ENCODE results near the gene SLC2A14. TPM values are rescaled to one million over a fixed set of nuclear protein-coding genes. Genes with fewer than 3 reads are reported as not detected.
"Not testable (repeated sequence)": the region's sequence is repeated elsewhere in the genome, so short reads cannot be mapped to it uniquely, and the experiment has no call there.

The SLC2A14 gene
- total RNA-seq, 1 donor: under 0.01 TPM

DNA sequence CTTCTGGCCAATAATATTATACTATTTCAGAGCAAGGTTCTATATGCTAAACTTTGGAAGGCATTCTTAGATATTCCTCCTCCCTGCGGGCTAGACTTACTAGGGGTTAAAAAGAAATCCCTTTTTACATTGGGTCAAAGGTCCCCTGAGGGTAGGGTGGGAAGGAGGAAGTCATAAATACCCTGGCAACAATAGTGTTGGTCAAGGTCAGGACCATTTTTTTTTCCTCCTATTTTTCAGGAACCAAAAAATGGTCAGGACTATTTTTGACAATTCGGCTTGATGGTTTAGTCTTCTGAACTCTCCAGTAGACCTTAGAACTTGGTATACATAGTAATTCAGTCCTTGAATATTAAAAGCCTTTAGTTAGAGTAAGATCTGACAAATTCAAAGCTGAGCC lies 88.0 kb downstream of the SLC2A14 start:
- Histone ChIP-seq H4K20me1 (ENCODE audit: insufficient read depth, low read length) (no peaks in the 10 kb centered on the region), H3K36me3 (ENCODE audit: insufficient read depth, low read length) (no peaks in the 10 kb centered on the region), H3K4me3 (ENCODE audit: insufficient read depth, low read length) (no peak overlapping the region), H3K9me3 (ENCODE audit: low read depth, low read length) (no peaks in the 10 kb centered on the region), H2AFZ (ENCODE audit: low read length) (no peak overlapping the region), H3K27me3 (ENCODE audit: insufficient read depth, low read length) (peaks cover 10% of the 10 kb centered on the region), H3K4me2 (ENCODE audit: insufficient read depth, low read length) (no peak overlapping the region), H3K79me2 (ENCODE audit: insufficient read depth, low read length) (no peaks in the 10 kb centered on the region), H3K27ac (ENCODE audit: low read depth, low read length) (no peak overlapping the region), H3K4me1 (ENCODE audit: insufficient read depth, low read length) (no peaks in the 10 kb centered on the region)
- no peak for DNase-seq (ENCODE audit: insufficient read length, low spot score, missing footprints)
- TF ChIP-seq, protein P1, sequence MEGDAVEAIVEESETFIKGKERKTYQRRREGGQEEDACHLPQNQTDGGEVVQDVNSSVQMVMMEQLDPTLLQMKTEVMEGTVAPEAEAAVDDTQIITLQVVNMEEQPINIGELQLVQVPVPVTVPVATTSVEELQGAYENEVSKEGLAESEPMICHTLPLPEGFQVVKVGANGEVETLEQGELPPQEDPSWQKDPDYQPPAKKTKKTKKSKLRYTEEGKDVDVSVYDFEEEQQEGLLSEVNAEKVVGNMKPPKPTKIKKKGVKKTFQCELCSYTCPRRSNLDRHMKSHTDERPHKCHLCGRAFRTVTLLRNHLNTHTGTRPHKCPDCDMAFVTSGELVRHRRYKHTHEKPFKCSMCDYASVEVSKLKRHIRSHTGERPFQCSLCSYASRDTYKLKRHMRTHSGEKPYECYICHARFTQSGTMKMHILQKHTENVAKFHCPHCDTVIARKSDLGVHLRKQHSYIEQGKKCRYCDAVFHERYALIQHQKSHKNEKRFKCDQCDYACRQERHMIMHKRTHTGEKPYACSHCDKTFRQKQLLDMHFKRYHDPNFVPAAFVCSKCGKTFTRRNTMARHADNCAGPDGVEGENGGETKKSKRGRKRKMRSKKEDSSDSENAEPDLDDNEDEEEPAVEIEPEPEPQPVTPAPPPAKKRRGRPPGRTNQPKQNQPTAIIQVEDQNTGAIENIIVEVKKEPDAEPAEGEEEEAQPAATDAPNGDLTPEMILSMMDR (IDR thresholded peaks at IDR 0.05; ENCODE audit: extremely low read depth, low read depth, low read length): no peak

DNA sequence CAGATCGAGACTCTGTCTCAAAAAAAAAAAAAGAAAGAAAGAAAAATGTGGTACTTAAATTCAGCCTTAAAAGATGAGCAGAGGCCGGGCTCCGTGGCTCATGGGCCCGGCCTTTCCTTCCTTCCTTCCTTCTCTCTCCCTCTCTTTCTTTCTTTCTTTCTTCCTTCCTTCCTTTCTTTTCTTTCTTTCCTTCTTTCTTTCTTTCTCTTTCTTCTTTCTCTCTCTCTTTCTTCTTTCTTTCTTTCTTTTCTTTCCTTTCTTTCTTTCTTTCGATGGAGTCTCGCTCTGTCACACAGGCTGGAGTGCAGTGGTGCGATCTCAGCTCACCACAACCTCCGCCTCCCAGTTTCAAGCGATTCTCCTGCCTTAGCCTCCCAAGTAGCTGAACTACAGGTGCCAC lies 89.3 kb downstream of the SLC2A14 start:
- H2AFZ ChIP-seq (ENCODE audit: low read length); H3K4me2 ChIP-seq (ENCODE audit: insufficient read depth, low read length); H3K79me2 ChIP-seq (ENCODE audit: insufficient read depth, low read length); H3K4me3 ChIP-seq (ENCODE audit: insufficient read depth, low read length); H4K20me1 ChIP-seq (ENCODE audit: insufficient read depth, low read length); DNase-seq (ENCODE audit: insufficient read length, low spot score, missing footprints); H3K36me3 ChIP-seq (ENCODE audit: insufficient read depth, low read length); H3K27ac ChIP-seq (ENCODE audit: low read depth, low read length); H3K27me3 ChIP-seq (ENCODE audit: insufficient read depth, low read length); H3K4me1 ChIP-seq (ENCODE audit: insufficient read depth, low read length); H3K9me3 ChIP-seq (ENCODE audit: low read depth, low read length): not testable (repeated sequence)

DNA sequence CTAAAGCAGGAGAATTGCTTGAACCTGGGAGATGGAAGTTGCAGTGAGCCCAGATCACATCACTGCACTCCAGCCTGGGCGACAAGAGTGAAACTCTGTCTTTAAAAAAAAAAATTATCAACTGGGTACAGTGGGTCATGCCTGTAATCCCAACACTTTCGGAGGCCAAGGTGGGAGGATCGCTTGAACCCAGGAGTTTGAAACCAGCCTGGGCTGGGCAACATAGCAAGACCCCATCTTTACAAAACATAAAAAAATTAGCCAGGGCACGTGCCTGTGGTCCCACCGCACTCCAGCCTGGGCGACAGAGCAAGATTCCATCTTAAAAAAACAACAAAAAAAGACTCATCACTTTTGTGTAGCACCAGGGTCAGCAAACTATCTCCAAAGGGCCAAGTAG lies 90.7 kb downstream of the SLC2A14 start:
- no peaks in the 10 kb centered on the region for H3K79me2 ChIP-seq (ENCODE audit: insufficient read depth, low read length)
- H3K27ac ChIP-seq (ENCODE audit: low read depth, low read length): no peak overlapping the region
- no peak overlapping the region for H2AFZ ChIP-seq (ENCODE audit: low read length)
- TF ChIP-seq, protein P1 (IDR thresholded peaks at IDR 0.05; ENCODE audit: extremely low read depth, low read depth, low read length): no peak
- no peaks in the 10 kb centered on the region for H4K20me1 ChIP-seq (ENCODE audit: insufficient read depth, low read length)
- H3K4me2 ChIP-seq (ENCODE audit: insufficient read depth, low read length): no peak overlapping the region
- H3K4me3 ChIP-seq (ENCODE audit: insufficient read depth, low read length): no peak overlapping the region
- H3K27me3 ChIP-seq (ENCODE audit: insufficient read depth, low read length): no peaks in the 10 kb centered on the region
- no peaks in the 10 kb centered on the region for H3K9me3 ChIP-seq (ENCODE audit: low read depth, low read length)
- no peaks in the 10 kb centered on the region for H3K4me1 ChIP-seq (ENCODE audit: insufficient read depth, low read length)
- H3K36me3 ChIP-seq (ENCODE audit: insufficient read depth, low read length): no peaks in the 10 kb centered on the region
- no peak for DNase-seq (ENCODE audit: insufficient read length, low spot score, missing footprints)

DNA sequence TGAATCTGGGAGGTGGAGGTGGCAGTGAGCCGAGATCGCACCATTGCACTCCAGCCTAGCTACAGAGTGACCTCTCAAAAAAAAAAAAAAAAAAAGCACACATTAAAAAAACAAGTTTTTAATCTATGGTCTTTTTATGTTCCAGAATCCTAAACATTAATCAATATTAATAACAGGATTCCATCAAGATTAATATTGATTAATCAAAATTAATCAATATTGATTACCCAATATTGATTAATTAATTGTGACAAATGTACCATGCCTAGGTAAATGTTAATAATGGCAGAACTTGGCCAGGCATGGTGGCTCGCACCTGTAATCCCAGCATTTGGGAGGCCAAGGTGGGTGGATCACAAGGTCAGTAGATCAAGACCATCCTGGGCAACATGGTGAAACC lies 91.4 kb downstream of the SLC2A14 start:
- Histone ChIP-seq H3K4me3 (ENCODE audit: insufficient read depth, low read length) (no peak overlapping the region), H3K79me2 (ENCODE audit: insufficient read depth, low read length) (no peaks in the 10 kb centered on the region), H4K20me1 (ENCODE audit: insufficient read depth, low read length) (no peaks in the 10 kb centered on the region), H3K36me3 (ENCODE audit: insufficient read depth, low read length) (no peaks in the 10 kb centered on the region), H3K27me3 (ENCODE audit: insufficient read depth, low read length) (no peaks in the 10 kb centered on the region), H3K9me3 (ENCODE audit: low read depth, low read length) (no peaks in the 10 kb centered on the region), H3K27ac (ENCODE audit: low read depth, low read length) (no peak overlapping the region), H3K4me1 (ENCODE audit: insufficient read depth, low read length) (no peaks in the 10 kb centered on the region), H2AFZ (ENCODE audit: low read length) (no peak overlapping the region), H3K4me2 (ENCODE audit: insufficient read depth, low read length) (no peak overlapping the region)
- TF ChIP-seq, protein P1 (IDR thresholded peaks at IDR 0.05; ENCODE audit: extremely low read depth, low read depth, low read length): no peak
- no peak for DNase-seq (ENCODE audit: insufficient read length, low spot score, missing footprints)

All from osteoblast (primary cell).